ENCODE data around the gene GJB3.

The GJB3 gene

DNA sequence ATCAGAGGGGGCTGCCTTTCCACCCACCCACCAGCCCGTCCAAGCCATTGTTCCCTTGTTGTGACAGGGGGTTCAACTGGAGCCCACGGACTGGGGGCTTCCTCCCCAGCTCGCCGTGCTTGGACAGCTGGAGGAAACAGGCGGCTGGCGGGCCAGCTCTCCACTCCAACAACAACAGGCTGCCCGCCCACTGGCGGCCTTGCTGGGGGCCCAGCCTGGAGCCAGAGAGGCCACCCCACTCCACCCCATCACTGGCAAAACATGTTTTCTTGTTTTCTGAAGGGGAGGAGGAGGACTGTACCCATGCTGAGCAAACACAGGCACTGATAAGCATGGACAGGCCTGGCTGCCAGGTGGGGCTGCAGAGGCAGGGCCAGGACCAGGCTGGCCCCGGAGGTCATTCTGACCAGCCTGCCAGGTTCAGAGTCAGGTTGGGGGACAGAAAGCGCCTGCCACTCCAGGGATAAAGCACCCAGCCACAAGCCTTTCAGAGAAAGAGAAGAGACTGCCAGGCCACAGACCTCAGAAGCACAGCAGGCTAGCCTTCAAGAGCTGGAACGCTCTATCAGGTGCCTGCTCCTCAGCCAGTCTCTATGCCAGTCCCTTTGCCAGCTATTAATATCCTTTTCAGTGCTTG lies 44.6 kb downstream of the GJB3 start:
- DNase-seq (ENCODE audit: low read depth), result no peak

DNA sequence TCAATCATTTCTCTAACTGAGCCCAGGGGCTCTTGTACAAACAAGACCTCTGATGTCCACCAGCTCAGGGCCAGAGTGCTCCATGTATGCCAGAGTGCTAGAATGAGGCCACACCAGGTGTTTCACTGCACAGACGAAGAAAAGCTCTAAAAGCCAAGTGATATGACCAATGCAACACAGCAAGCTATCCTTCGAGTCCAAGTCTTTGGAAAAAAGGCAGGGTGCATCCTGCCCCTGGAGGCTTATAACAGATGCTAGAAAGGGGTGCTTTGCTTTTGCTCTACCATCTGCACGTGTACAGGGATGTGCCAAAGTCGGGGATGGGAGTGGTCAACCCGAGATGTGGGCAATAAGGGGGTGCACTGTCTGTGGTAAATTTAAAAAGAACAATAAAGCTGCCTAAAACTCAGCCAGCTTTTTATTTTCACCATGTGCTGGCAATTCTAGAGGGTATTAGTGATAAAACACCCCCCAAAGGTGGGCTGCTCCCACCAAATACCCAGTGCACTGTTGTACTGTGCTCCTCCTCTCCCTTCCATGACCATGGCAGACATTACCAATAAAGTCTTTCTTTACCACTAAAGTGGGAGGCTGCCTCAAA lies 46.4 kb downstream of the GJB3 start:
- DNase-seq (ENCODE audit: low read depth), result no peak

DNA sequence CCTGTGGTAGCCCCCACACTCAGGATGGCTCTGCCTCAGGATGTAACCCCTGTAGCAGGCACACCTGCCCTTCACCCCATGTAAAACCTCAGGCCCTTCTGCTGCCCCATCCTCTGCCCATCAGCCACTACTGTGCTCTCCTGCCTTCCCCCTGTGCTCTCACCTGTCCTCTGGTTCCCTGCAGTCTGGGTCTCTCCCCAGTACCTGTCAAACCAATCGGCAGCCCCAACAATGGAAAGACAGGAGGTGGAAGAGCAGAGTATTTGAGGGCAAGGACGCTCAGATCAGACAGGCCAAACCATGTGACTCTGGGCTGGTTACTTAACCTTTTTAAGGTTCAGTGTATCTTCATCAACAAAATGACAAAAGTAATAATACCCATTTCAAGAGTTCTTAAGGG lies 47.6 kb downstream of the GJB3 start:
- no peak for DNase-seq (ENCODE audit: low read depth)

DNA sequence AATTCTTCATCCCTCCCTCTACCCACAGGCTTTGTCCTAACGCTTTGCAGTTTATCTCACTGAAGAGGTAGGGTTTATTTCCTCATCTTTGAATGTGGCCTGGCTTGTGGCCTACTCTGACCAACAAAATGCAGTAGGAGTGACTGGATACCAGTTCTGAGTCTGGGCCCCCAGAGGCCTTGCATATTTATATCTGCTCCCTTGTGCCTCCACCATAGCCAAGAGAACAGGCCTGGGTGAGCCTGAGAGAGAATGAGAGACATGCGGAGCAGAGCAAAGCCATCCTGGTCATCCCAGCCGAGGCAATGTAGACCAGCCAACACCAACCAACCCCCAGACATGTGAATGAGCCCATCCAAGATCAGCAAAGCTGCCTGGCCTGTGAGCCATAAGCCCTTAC lies 48.2 kb downstream of the GJB3 start:
- DNase-seq (ENCODE audit: low read depth), result no peak

DNA sequence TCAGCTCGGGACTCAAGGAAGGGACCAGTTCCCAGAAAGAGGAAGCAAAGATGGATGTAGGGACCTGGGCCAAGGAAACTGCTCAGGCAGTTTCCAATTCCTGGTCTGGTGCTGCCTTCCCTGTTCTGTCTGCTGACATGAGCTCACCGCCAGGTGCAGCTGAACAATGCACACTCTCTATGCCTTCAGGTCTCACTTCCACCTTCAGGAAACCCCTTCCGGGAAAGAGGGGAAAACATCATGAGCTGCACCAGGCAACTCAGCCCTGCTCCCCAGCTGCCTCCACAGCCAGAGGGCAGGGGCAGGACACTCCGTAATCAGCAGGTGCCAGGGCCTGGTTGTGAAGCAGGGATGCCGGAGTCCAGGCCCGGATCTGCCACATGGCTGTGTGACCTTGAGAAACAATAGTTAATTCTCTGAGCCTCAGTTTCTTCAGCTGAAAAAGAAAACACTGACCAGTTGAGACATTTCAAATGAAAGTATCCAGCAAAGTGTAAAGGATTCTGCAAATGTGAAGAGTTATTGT lies 50.8 kb downstream of the GJB3 start:
- DNase-seq (ENCODE audit: low read depth), result no peak

DNA sequence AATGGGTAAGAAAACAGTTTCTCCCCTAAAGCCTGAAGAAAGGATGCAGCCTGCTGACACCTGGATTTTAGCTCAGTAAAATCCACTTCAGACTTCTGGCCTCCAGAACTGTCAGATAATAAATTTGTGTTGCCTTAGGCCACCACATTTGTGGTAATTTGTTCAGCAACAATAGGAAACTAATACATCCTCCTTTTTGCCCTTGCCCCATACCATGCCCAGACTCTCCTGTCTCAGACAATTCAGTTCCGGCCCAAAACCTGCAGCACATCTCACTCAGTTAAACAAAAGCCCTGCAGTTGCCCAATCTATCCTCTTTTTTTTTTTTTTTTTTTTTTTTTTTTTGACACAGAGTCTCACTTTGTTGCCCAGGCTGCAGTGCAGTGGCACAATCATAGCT lies 52.7 kb downstream of the GJB3 start:
- no peak for DNase-seq (ENCODE audit: low read depth)
